ENCODE results near the gene LYPD6.

GRCh38 chr2:149463328-149464002, 133.1 kb downstream of the LYPD6 start:
- TF ChIP-seq POLR2A (IDR thresholded peaks at IDR 0.05), result no peak
- TF ChIP-seq, protein P1, sequence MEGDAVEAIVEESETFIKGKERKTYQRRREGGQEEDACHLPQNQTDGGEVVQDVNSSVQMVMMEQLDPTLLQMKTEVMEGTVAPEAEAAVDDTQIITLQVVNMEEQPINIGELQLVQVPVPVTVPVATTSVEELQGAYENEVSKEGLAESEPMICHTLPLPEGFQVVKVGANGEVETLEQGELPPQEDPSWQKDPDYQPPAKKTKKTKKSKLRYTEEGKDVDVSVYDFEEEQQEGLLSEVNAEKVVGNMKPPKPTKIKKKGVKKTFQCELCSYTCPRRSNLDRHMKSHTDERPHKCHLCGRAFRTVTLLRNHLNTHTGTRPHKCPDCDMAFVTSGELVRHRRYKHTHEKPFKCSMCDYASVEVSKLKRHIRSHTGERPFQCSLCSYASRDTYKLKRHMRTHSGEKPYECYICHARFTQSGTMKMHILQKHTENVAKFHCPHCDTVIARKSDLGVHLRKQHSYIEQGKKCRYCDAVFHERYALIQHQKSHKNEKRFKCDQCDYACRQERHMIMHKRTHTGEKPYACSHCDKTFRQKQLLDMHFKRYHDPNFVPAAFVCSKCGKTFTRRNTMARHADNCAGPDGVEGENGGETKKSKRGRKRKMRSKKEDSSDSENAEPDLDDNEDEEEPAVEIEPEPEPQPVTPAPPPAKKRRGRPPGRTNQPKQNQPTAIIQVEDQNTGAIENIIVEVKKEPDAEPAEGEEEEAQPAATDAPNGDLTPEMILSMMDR (IDR thresholded peaks at IDR 0.05), result no peak
